SK-N-SH (cell line): ENCODE measurements around the gene TMEM184C. TPM values are rescaled to one million over a fixed set of nuclear protein-coding genes. Genes with fewer than 3 reads are reported as not detected.

Source experiments
- CTCF ChIA-PET: fragments of 300-600, 350-600 bp; formaldehyde crosslinking; extraction: SDS; loops from one replicate; lab custom pipeline; 2021; lab: Yijun Ruan, JAX
- POLR2A ChIA-PET: fragments of 350-600 bp; sonication (Branson Sonifier 250); formaldehyde crosslinking; extraction: SDS; loops from one replicate; lab custom pipeline; 2020; ENCODE audit warnings: antibody characterized with exemption, inconsistent platforms; lab: Yijun Ruan, JAX
- DNase-seq: peaks from one replicate; pipeline ENCODE4 v3.0.0; 2012
- H2AFZ ChIP-seq: fragments of 200-600 bp; sonication (generic); 2 replicates; pipeline ENCODE4 v1.8.1; 2016; ENCODE audit warnings: antibody characterized with exemption, mild to moderate bottlenecking, low read depth
- H3F3A ChIP-seq: fragments of 200-600 bp; sonication (generic); replicated peaks from 2 replicates; pipeline ENCODE3; 2016; ENCODE audit warnings: antibody characterized with exemption, mild to moderate bottlenecking; ENCODE audit not compliant: insufficient read depth
- H3K27ac ChIP-seq, 2 experiments: fragments of 200-500 bp in 1 of 2; fragments of 200-600 bp in 1 of 2; sonication (Bioruptor generic) in 1 of 2; sonication (generic), shearing (Covaris generic) in 1 of 2; 2 replicates each; pipeline versions ENCODE4 v1.5.1 to v1.6.1; 2014 to 2016; ENCODE audit warnings: low read depth in 2 of 2, inconsistent platforms in 1 of 2, low read length in 1 of 2, mild to moderate bottlenecking in 1 of 2, mixed read lengths in 1 of 2
- H3K27me3 ChIP-seq: fragments of 200-600 bp; sonication (generic), shearing (Covaris generic); 2 replicates; pipeline ENCODE4 v1.6.1; 2016; ENCODE audit warnings: mixed run types; ENCODE audit not compliant: insufficient read depth
- H3K36me3 ChIP-seq, 2 experiments: fragments of 200-500 bp in 1 of 2; fragments of 200-600 bp in 1 of 2; sonication (Bioruptor generic) in 1 of 2; sonication (generic) in 1 of 2; replicated peaks in 1 of 2; 2 replicates each; pipeline versions ENCODE3 to v1.5.1; 2014 to 2016; ENCODE audit warnings: low read length in 1 of 2, mild to moderate bottlenecking in 1 of 2; ENCODE audit not compliant: insufficient read depth in 2 of 2, control insufficient read depth in 1 of 2
- H3K4me1 ChIP-seq, 2 experiments: fragments of 200-500 bp in 1 of 2; fragments of 200-600 bp in 1 of 2; sonication (Bioruptor generic) in 1 of 2; sonication (generic), shearing (Covaris generic) in 1 of 2; 2 replicates each; pipeline versions ENCODE4 v1.5.1 to v1.6.1; 2014 to 2016; ENCODE audit warnings: low read depth in 1 of 2, low read length in 1 of 2, mixed run types in 1 of 2; ENCODE audit not compliant: insufficient read depth in 2 of 2, control insufficient read depth in 1 of 2
- H3K4me2 ChIP-seq: fragments of 200-600 bp; sonication (generic), shearing (Covaris generic); 2 replicates; pipeline ENCODE4 v1.6.1; 2017; ENCODE audit warnings: mixed run types
- H3K4me3 ChIP-seq, 2 experiments: fragments of 200-500 bp in 1 of 2; fragments of 200-600 bp in 1 of 2; sonication (Bioruptor generic) in 1 of 2; sonication (generic), shearing (Covaris generic) in 1 of 2; 2 replicates each; pipeline versions ENCODE4 v1.5.1 to v1.8.1; 2014 to 2016; ENCODE audit warnings: low read depth in 2 of 2, inconsistent platforms in 1 of 2, low read length in 1 of 2, mild to moderate bottlenecking in 1 of 2, mixed read lengths in 1 of 2, moderate library complexity in 1 of 2
- H3K79me2 ChIP-seq: fragments of 200-600 bp; sonication (generic); 2 replicates; pipeline ENCODE4 v1.8.1; 2017; ENCODE audit warnings: mild to moderate bottlenecking; ENCODE audit not compliant: insufficient read depth
- H3K9ac ChIP-seq: fragments of 200-600 bp; sonication (generic); 2 replicates; pipeline ENCODE4 v1.6.1; 2017; ENCODE audit warnings: mixed run types
- H3K9me2 ChIP-seq: fragments of 200-600 bp; sonication (generic); 2 replicates; pipeline ENCODE4 v1.6.1; 2017; ENCODE audit warnings: mixed run types
- H3K9me3 ChIP-seq: fragments of 200-600 bp; sonication (generic); 2 replicates; pipeline ENCODE4 v1.6.1; 2017; ENCODE audit warnings: mixed run types, mild to moderate bottlenecking, moderate library complexity
- H4K20me1 ChIP-seq: fragments of 200-600 bp; sonication (generic); 2 replicates; pipeline ENCODE4 v1.6.1; 2017; ENCODE audit warnings: mild to moderate bottlenecking, mixed run types; ENCODE audit not compliant: insufficient read depth
- FOXJ3 ChIP-seq: sonication (generic); formaldehyde crosslinking; IDR thresholded peaks from 2 replicates; pipeline ENCODE4 v1.5.1; 2020; ENCODE audit warnings: mild to moderate bottlenecking, missing genetic modification reagents
- FOXM1 ChIP-seq: IDR thresholded peaks from 2 replicates; pipeline ENCODE4 v1.4.0; 2012; ENCODE audit warnings: low read depth, mild to moderate bottlenecking
- MXI1 ChIP-seq: IDR thresholded peaks from 2 replicates; pipeline ENCODE4 v1.6.1; 2012; ENCODE audit warnings: mild to moderate bottlenecking, low read depth, low read length, improper control_type of control experiment
- REST ChIP-seq: IDR thresholded peaks from 2 replicates; pipeline ENCODE4 v1.6.1; 2012; ENCODE audit warnings: mild to moderate bottlenecking, low read depth, low read length, moderate library complexity
- RFX5 ChIP-seq: IDR thresholded peaks from 2 replicates; pipeline ENCODE4 v1.6.1; 2012; ENCODE audit warnings: mild to moderate bottlenecking, improper control_type of control experiment, low read length
- USF1 ChIP-seq: IDR thresholded peaks from 2 replicates; pipeline ENCODE4 v1.4.0; 2012; ENCODE audit warnings: low read depth, borderline replicate concordance
- USF2 ChIP-seq: fragments of 150-350 bp; IDR thresholded peaks from 2 replicates; pipeline ENCODE4 v1.6.1; 2017; ENCODE audit warnings: antibody characterized with exemption, low read length, low read depth, borderline replicate concordance
- WGBS: methylation state at CpG from one replicate; pipeline ENCODE4 v1.1.6; 2017; ENCODE audit warnings: low lambda C conversion rate; 5-methylcytosine and 5-hydroxymethylcytosine counted together
- polyA plus RNA-seq, 3 experiments: library from polyadenylated mRNA; depleted of rRNA; stranded (reverse); fragments of >200 nt; gene quantifications; 2 replicates each; pipeline ENCODE4 v1.2.3, GENCODE V29; 2012

The TMEM184C gene
- polyA plus RNA-seq, 1 of the 3 experiments (the other 2 are of a cell fraction) = 17.5 TPM

GRCh38 chr4:147717878-147718277 is 100.7 kb downstream of the TMEM184C start:
- H3K9ac ChIP-seq = no peak overlapping the region
- no peak overlapping the region for H3K4me2 ChIP-seq
- H3K9me3 ChIP-seq = no peaks in the 10 kb centered on the region
- no peaks in the 10 kb centered on the region for H3K36me3 ChIP-seq
- H3K27me3 ChIP-seq = no peaks in the 10 kb centered on the region
- no peaks in the 10 kb centered on the region for H3K79me2 ChIP-seq
- ChIA-PET CTCF (interaction anchor here (1.9 kb wide), 1 partner anchor 148 kb away, joined by 10 read pairs; no protein-coding TSS in a partner anchor), POLR2A (no interaction called here)
- no peak overlapping the region for H2AFZ ChIP-seq
- no peak overlapping the region for H3K4me3 ChIP-seq
- WGBS = 86% methylated on average over 1 of the region's 1 CpG
- no peaks in the 10 kb centered on the region for H3K9me2 ChIP-seq
- H3K4me1 ChIP-seq = 0 out of 4 replicates have a peak, but pooled peaks cover 0 to 3% of the 10 kb centered on the region in 2 experiments
- H3F3A ChIP-seq = peaks cover 15% of the 10 kb centered on the region
- H4K20me1 ChIP-seq = no peaks in the 10 kb centered on the region
- DNase-seq = no peak
- TF ChIP-seq FOXJ3 (CRISPR knock-in tag) (no peak), MXI1 (no peak), USF1 (no peak), REST (no peak), FOXM1 (no peak), USF2 (no peak), RFX5 (no peak)
- no peak overlapping the region for H3K27ac ChIP-seq

Other genes with a start within 250 kb of the TMEM184C start
- 1.2 and 2.0 TPM in 2 replicates for gene EDNRA, start 136.3 kb upstream of the TMEM184C start, polyA plus RNA-seq (2012; rRNA removed)
- gene PRMT9, start 66.8 kb downstream of the TMEM184C start, polyA plus RNA-seq (2012; rRNA removed) = 3.9 and 5.1 TPM in 2 replicates
- gene ARHGAP10, start 114.7 kb downstream of the TMEM184C start, polyA plus RNA-seq (2012; rRNA removed) = 12.0 and 15.1 TPM in 2 replicates